ENCODE data around the gene RABGAP1L.

The RABGAP1L gene

GRCh38 chr1:174998569-174999215 lies 839.4 kb downstream of the RABGAP1L start:
- Histone ChIP-seq H3K27me3 (replicated peaks; ENCODE audit: control insufficient read depth, insufficient read depth, low read length, poor library complexity, severe bottlenecking) (no peaks in the 10 kb centered on the region), H3K4me3 (ENCODE audit: insufficient read depth, low read depth, low read length, poor library complexity, severe bottlenecking) (peak overlapping the region; percentile 82), H3K9me3 (ENCODE audit: control insufficient read depth, low read length) (no peaks in the 10 kb centered on the region), H3K27ac (ENCODE audit: insufficient read depth, low read length, poor library complexity, severe bottlenecking) (peak overlapping the region; percentile 99), H3K4me1 (ENCODE audit: control insufficient read depth, insufficient read depth, low read length, poor library complexity, severe bottlenecking) (peaks cover 18% of the 10 kb centered on the region), H3K36me3 (ENCODE audit: control insufficient read depth, insufficient read depth, low read length) (no peaks in the 10 kb centered on the region)
- peak; percentile 7 to 45 (median 31) for DNase-seq

DNA sequence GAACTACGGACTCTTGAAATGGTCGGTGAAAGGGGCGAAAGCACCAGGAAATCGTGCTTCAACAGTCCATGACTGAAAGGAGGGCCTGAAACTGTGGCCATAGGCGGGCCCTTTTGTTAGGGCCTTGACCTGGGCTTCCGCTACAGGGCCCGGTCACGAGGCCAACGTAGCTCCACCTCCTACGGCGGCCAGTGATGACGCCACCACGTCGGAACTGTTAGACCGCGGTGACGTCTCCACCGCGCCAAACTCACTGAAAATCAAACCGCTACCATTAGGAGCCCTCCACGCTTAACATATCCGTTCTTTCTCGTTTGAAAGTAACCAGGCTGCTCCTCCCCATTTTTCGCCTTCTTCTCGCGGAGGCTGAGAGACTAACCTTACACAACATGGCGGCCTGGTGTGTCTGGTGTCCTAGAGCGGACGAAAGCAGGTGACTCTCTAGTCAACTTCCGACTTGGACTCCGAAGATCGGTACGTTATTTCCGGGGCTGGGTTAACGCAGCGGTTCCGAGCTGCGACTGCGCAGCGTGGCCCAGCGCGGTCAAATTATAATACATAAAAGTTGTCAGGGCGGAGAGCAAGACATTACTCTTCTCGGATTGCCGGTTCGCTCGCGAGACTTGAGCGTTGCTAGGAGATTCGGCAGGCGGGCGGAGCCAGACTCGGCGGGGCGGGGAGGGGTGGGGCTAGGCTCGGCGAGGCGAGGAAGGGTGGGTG lies 840.1 kb downstream of the RABGAP1L start:
- H3K36me3 ChIP-seq (ENCODE audit: control insufficient read depth, insufficient read depth, low read length) = no peaks in the 10 kb centered on the region

GRCh38 chr1:174999936-175000696 lies 840.8 kb downstream of the RABGAP1L start, which contains the start of gene CACYBP:
CACYBP (plus strand) TSS chr1:174999947; CDS start chr1:175000181, 234 bp downstream.
- Histone ChIP-seq H3K27me3 (replicated peaks; ENCODE audit: control insufficient read depth, insufficient read depth, low read length, poor library complexity, severe bottlenecking) (no peaks in the 10 kb centered on the region), H3K36me3 (ENCODE audit: control insufficient read depth, insufficient read depth, low read length) (no peaks in the 10 kb centered on the region), H3K4me3 (ENCODE audit: insufficient read depth, low read depth, low read length, poor library complexity, severe bottlenecking) (peak within 1 kb of the TSS; percentile 82), H3K27ac (ENCODE audit: insufficient read depth, low read length, poor library complexity, severe bottlenecking) (peak within 1 kb of the TSS; percentile 99), H3K4me1 (ENCODE audit: control insufficient read depth, insufficient read depth, low read length, poor library complexity, severe bottlenecking) (peaks cover 18% of the 10 kb centered on the region), H3K9me3 (ENCODE audit: control insufficient read depth, low read length) (no peaks in the 10 kb centered on the region)
- no peak for DNase-seq

More for the DNA sequence above, 840.1 kb downstream of the RABGAP1L start:
- DNase-seq = peak; percentile 97
- no peaks in the 10 kb centered on the region for H3K27me3 ChIP-seq (replicated peaks; ENCODE audit: control insufficient read depth, insufficient read depth, low read length, poor library complexity, severe bottlenecking)
- peaks cover 18% of the 10 kb centered on the region for H3K4me1 ChIP-seq (ENCODE audit: control insufficient read depth, insufficient read depth, low read length, poor library complexity, severe bottlenecking)
- H3K4me3 ChIP-seq (ENCODE audit: insufficient read depth, low read depth, low read length, poor library complexity, severe bottlenecking) = peak overlapping the region; percentile 82
- peak overlapping the region; percentile 99 for H3K27ac ChIP-seq (ENCODE audit: insufficient read depth, low read length, poor library complexity, severe bottlenecking)
- no peaks in the 10 kb centered on the region for H3K9me3 ChIP-seq (ENCODE audit: control insufficient read depth, low read length)

DNA sequence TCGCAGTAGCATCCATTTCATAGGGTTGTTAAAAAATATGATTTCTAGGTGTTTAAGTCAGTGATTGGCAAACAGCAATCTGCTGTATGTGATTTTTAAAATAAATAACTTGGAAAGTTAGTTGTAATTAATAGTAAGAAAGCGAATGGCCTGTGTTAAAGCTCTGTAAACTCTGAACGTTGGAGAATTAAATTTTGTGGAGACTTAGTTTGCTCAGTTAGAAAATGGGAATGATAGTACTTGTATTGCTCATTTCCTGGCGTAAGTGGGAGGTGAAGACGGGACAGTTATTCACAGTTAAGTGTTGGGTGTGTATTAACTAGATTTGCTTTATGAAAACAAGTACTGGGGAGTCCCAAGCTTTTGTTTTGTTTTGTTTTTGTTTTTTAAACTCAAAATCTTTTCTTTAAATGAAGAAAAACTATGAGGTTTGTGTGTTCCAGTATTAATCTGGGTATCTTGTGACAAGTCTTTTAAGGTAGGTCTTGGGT lies 841.4 kb downstream of the RABGAP1L start:
- peak overlapping the region; percentile 99 for H3K27ac ChIP-seq (ENCODE audit: insufficient read depth, low read length, poor library complexity, severe bottlenecking)
- H3K36me3 ChIP-seq (ENCODE audit: control insufficient read depth, insufficient read depth, low read length) = no peaks in the 10 kb centered on the region
- DNase-seq = no peak
- no peaks in the 10 kb centered on the region for H3K9me3 ChIP-seq (ENCODE audit: control insufficient read depth, low read length)
- peak overlapping the region; percentile 82 for H3K4me3 ChIP-seq (ENCODE audit: insufficient read depth, low read depth, low read length, poor library complexity, severe bottlenecking)
- H3K4me1 ChIP-seq (ENCODE audit: control insufficient read depth, insufficient read depth, low read length, poor library complexity, severe bottlenecking) = peaks cover 18% of the 10 kb centered on the region
- H3K27me3 ChIP-seq (replicated peaks; ENCODE audit: control insufficient read depth, insufficient read depth, low read length, poor library complexity, severe bottlenecking) = no peaks in the 10 kb centered on the region

DNA sequence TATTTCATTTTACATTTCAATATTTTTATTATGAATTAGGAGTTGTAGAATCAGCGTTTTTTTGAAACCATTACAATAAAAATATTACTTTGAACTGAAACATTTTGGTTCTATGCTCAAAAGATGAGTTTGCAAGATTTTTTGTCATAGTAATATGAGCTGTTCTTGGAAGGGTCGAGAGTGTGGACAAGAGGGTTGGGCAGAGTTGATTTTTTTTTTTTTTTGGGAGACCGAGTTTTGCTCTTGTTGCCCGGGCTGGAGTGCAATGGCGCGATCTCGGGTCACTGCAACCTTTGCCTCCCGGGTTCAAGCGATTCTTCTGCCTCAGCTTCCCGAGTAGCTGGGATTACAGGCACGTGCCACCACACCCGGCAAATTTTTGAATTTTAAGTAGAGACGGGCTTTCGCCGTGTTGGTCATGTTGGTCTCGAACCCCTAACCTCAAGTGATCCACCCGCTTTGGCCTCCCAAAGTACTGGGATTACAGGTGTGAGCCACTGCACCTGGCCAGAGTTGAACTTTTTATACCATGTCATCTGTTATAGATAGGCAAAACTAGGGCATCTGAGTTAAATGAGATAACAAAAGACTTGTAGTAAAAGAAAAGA lies 843.7 kb downstream of the RABGAP1L start:
- Histone ChIP-seq H3K4me1 (ENCODE audit: control insufficient read depth, insufficient read depth, low read length, poor library complexity, severe bottlenecking) (peaks cover 18% of the 10 kb centered on the region), H3K36me3 (ENCODE audit: control insufficient read depth, insufficient read depth, low read length) (peaks cover 12% of the 10 kb centered on the region), H3K9me3 (ENCODE audit: control insufficient read depth, low read length) (no peaks in the 10 kb centered on the region), H3K4me3 (ENCODE audit: insufficient read depth, low read depth, low read length, poor library complexity, severe bottlenecking) (no peak overlapping the region), H3K27ac (ENCODE audit: insufficient read depth, low read length, poor library complexity, severe bottlenecking) (no peak overlapping the region), H3K27me3 (replicated peaks; ENCODE audit: control insufficient read depth, insufficient read depth, low read length, poor library complexity, severe bottlenecking) (no peaks in the 10 kb centered on the region)
- DNase-seq = no peak

DNA sequence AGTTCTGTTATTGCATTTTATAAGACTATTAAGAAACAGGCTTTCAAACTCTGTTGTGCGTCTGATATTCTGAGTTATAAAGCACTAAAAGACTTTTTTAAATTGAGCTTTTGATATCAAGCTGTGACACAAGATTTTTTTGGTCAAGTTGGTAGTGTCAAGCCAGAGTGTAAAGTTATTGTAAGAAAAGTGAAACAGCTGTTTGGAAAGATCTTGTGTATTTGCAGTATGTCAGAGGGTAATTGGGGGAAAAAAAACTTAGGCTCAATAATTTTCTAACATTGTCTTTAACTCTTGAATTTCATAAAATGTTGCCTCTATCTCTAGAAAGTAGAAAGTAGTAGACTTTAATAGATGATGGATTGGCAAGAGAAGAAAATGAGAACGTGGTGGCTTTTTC lies 844.2 kb downstream of the RABGAP1L start:
- Histone ChIP-seq H3K4me1 (ENCODE audit: control insufficient read depth, insufficient read depth, low read length, poor library complexity, severe bottlenecking) (peaks cover 18% of the 10 kb centered on the region), H3K27ac (ENCODE audit: insufficient read depth, low read length, poor library complexity, severe bottlenecking) (no peak overlapping the region), H3K36me3 (ENCODE audit: control insufficient read depth, insufficient read depth, low read length) (peaks cover 16% of the 10 kb centered on the region), H3K27me3 (replicated peaks; ENCODE audit: control insufficient read depth, insufficient read depth, low read length, poor library complexity, severe bottlenecking) (no peaks in the 10 kb centered on the region), H3K4me3 (ENCODE audit: insufficient read depth, low read depth, low read length, poor library complexity, severe bottlenecking) (no peak overlapping the region), H3K9me3 (ENCODE audit: control insufficient read depth, low read length) (no peaks in the 10 kb centered on the region)
- no peak for DNase-seq

- Histone ChIP-seq H3K27ac (ENCODE audit: insufficient read depth, low read length, poor library complexity, severe bottlenecking) (no peak overlapping the region), H3K4me1 (ENCODE audit: control insufficient read depth, insufficient read depth, low read length, poor library complexity, severe bottlenecking) (peaks cover 12% of the 10 kb centered on the region), H3K9me3 (ENCODE audit: control insufficient read depth, low read length) (no peaks in the 10 kb centered on the region), H3K36me3 (ENCODE audit: control insufficient read depth, insufficient read depth, low read length) (peaks cover 32% of the 10 kb centered on the region), H3K4me3 (ENCODE audit: insufficient read depth, low read depth, low read length, poor library complexity, severe bottlenecking) (no peak overlapping the region), H3K27me3 (replicated peaks; ENCODE audit: control insufficient read depth, insufficient read depth, low read length, poor library complexity, severe bottlenecking) (no peaks in the 10 kb centered on the region)
- DNase-seq = no peak
Observed at GRCh38 chr1:175005085-175005783, 845.9 kb downstream of the RABGAP1L start.

- no peak for DNase-seq
- Histone ChIP-seq H3K27me3 (replicated peaks; ENCODE audit: control insufficient read depth, insufficient read depth, low read length, poor library complexity, severe bottlenecking) (no peaks in the 10 kb centered on the region), H3K4me1 (ENCODE audit: control insufficient read depth, insufficient read depth, low read length, poor library complexity, severe bottlenecking) (no peaks in the 10 kb centered on the region), H3K9me3 (ENCODE audit: control insufficient read depth, low read length) (no peaks in the 10 kb centered on the region), H3K27ac (ENCODE audit: insufficient read depth, low read length, poor library complexity, severe bottlenecking) (no peak overlapping the region), H3K36me3 (ENCODE audit: control insufficient read depth, insufficient read depth, low read length) (peaks cover 70% of the 10 kb centered on the region), H3K4me3 (ENCODE audit: insufficient read depth, low read depth, low read length, poor library complexity, severe bottlenecking) (no peak overlapping the region)
Observed at GRCh38 chr1:175009532-175009931, 850.2 kb downstream of the RABGAP1L start.

DNA sequence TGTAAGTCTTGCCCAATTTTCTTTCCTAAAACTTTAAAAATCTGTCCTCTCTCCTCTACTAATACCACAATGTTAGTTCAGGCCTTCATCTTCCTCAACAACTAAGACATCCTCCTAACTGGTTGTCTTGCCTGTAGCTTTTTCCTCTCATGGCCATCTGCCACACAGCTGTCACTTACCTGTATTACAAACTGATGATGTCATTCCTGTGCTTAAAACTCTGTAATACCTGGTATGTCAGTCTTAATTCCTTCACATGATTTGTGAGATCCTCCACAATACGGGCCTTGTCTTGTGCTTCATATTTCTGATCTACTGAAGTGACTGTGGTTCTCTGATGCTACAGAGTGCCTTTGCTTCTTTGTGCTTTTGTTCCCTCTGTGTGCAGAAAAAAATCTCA lies 854.1 kb downstream of the RABGAP1L start:
- H3K9me3 ChIP-seq (ENCODE audit: control insufficient read depth, low read length) = no peaks in the 10 kb centered on the region
- H3K36me3 ChIP-seq (ENCODE audit: control insufficient read depth, insufficient read depth, low read length) = peaks cover 89% of the 10 kb centered on the region
- no peaks in the 10 kb centered on the region for H3K27me3 ChIP-seq (replicated peaks; ENCODE audit: control insufficient read depth, insufficient read depth, low read length, poor library complexity, severe bottlenecking)
- DNase-seq = no peak
- H3K4me1 ChIP-seq (ENCODE audit: control insufficient read depth, insufficient read depth, low read length, poor library complexity, severe bottlenecking) = no peaks in the 10 kb centered on the region
- no peak overlapping the region for H3K4me3 ChIP-seq (ENCODE audit: insufficient read depth, low read depth, low read length, poor library complexity, severe bottlenecking)
- no peak overlapping the region for H3K27ac ChIP-seq (ENCODE audit: insufficient read depth, low read length, poor library complexity, severe bottlenecking)

Measured in effector memory CD4-positive, alpha-beta T cell (primary cell).